Thoracic aorta (tissue), 2 donors: ENCODE results near the gene IMMP1L. TPM values are rescaled to one million over a fixed set of nuclear protein-coding genes. Genes with fewer than 3 reads are reported as not detected.
"Not testable (repeated sequence)": the region's sequence is repeated elsewhere in the genome, so short reads cannot be mapped to it uniquely, and the experiment has no call there.

Experiments
- ATAC-seq: fragments of 150-250 bp; one replicate; pipeline ENCODE4 v1.8.0; 2017; ENCODE audit warnings: low read depth; ENCODE audit not compliant: insufficient number of reproducible peaks, low FRiP score
- DNase-seq: peaks from one replicate; pipeline ENCODE4 v3.0.0-alpha.2; 2020; ENCODE audit warnings: low spot score
- H3K27ac ChIP-seq, 2 donors: fragments of 200-600 bp; sonication (generic); 1 replicate in 1 of 2; 2 replicates in 1 of 2; pipeline ENCODE4 v1.5.1; 2016; ENCODE audit warnings: mild to moderate bottlenecking in 2 of 2, moderate library complexity in 2 of 2
- H3K27me3 ChIP-seq: fragments of 200-600 bp; sonication (generic); replicated peaks from 2 replicates; pipeline ENCODE4 v1.6.0; 2016; ENCODE audit warnings: mild to moderate bottlenecking; ENCODE audit not compliant: insufficient read depth
- H3K36me3 ChIP-seq: fragments of 200-600 bp; sonication (generic); one replicate; pipeline ENCODE4 v1.5.1; 2016
- H3K4me1 ChIP-seq, 2 donors: fragments of 200-600 bp; sonication (generic); 1 replicate in 1 of 2; 2 replicates in 1 of 2; pipeline versions ENCODE4 v1.5.1 to v1.6.0; 2016; ENCODE audit warnings: low read depth in 2 of 2, mild to moderate bottlenecking in 1 of 2; ENCODE audit not compliant: control insufficient read depth in 1 of 2
- H3K4me3 ChIP-seq: fragments of 200-600 bp; sonication (generic); 2 replicates; pipeline ENCODE4 v1.5.1; 2016; ENCODE audit warnings: mild to moderate bottlenecking
- H3K9me3 ChIP-seq: fragments of 200-600 bp; sonication (generic); 2 replicates; pipeline ENCODE4 v1.5.1; 2016
- CTCF ChIP-seq: fragments of 200-600 bp; sonication (generic); IDR thresholded peaks from one replicate; pipeline ENCODE4 v1.5.1; 2019; ENCODE audit warnings: antibody characterized with exemption
- total RNA-seq, 2 donors: library from RNA; depleted of rRNA; stranded (reverse); fragments of >200 nt; gene quantifications; one replicate each; pipeline versions ENCODE4 v1.1.0 to v1.2.3, GENCODE V29; 2016

The IMMP1L gene
- total RNA-seq, 2 donors from 2014 or later: 8.0 to 13.4 TPM

GRCh38 chr11:31509051-31509428 lies 382 bp downstream of the IMMP1L start:
- DNase-seq (no peak), ATAC-seq (no peak)
- peaks cover 14 to 25% of the 10 kb centered on the region in 2 donors for H3K4me1 ChIP-seq
- TF ChIP-seq CTCF: no peak
- no peaks in the 10 kb centered on the region for H3K27me3 ChIP-seq
- H3K4me3 ChIP-seq: peak overlapping the region; percentile 88
- no peaks in the 10 kb centered on the region for H3K9me3 ChIP-seq
- H3K27ac ChIP-seq: peak overlapping the region; percentile 79 to 80
- no peaks in the 10 kb centered on the region for H3K36me3 ChIP-seq

GRCh38 chr11:31500560-31500959 lies 8.9 kb downstream of the IMMP1L start:
- H3K4me3 ChIP-seq: no peak overlapping the region
- no peaks in the 10 kb centered on the region for H3K36me3 ChIP-seq
- H3K9me3 ChIP-seq: no peaks in the 10 kb centered on the region
- H3K27me3 ChIP-seq: no peaks in the 10 kb centered on the region
- H3K4me1 ChIP-seq: no peaks in the 10 kb centered on the region
- no peak for DNase-seq
- TF ChIP-seq CTCF: no peak
- H3K27ac ChIP-seq: no peak overlapping the region
- ATAC-seq: no peak

GRCh38 chr11:31499576-31500178 lies 9.7 kb downstream of the IMMP1L start:
- H3K9me3 ChIP-seq: no peaks in the 10 kb centered on the region
- no peak overlapping the region for H3K4me3 ChIP-seq
- H3K27me3 ChIP-seq: no peaks in the 10 kb centered on the region
- no peak for ATAC-seq
- TF ChIP-seq CTCF: no peak
- no peaks in the 10 kb centered on the region for H3K36me3 ChIP-seq
- no peak for DNase-seq
- no peaks in the 10 kb centered on the region for H3K4me1 ChIP-seq
- H3K27ac ChIP-seq: no peak overlapping the region

- not testable (repeated sequence) for H3K36me3 ChIP-seq, H3K4me3 ChIP-seq, H3K27me3 ChIP-seq, H3K4me1 ChIP-seq, ATAC-seq, H3K9me3 ChIP-seq, DNase-seq, H3K27ac ChIP-seq
These were observed 15.7 kb downstream of the IMMP1L start for GRCh38 chr11:31493762-31494161.

- H3K4me1 ChIP-seq: no peaks in the 10 kb centered on the region
- no peak for TF ChIP-seq CTCF
- ATAC-seq (no peak), DNase-seq (no peak)
- H3K4me3 ChIP-seq: no peak overlapping the region
- no peaks in the 10 kb centered on the region for H3K27me3 ChIP-seq
- H3K9me3 ChIP-seq: no peaks in the 10 kb centered on the region
- no peaks in the 10 kb centered on the region for H3K36me3 ChIP-seq
- no peak overlapping the region for H3K27ac ChIP-seq
These were observed 16.2 kb downstream of the IMMP1L start for GRCh38 chr11:31493235-31493634.

- Histone ChIP-seq H3K9me3 (no peaks in the 10 kb centered on the region), H3K27me3 (no peaks in the 10 kb centered on the region), H3K27ac (no peak overlapping the region), H3K36me3 (no peaks in the 10 kb centered on the region), H3K4me1 (no peaks in the 10 kb centered on the region), H3K4me3 (no peak overlapping the region)
- DNase-seq (no peak), ATAC-seq (no peak)
- no peak for TF ChIP-seq CTCF
These were observed 17.0 kb downstream of the IMMP1L start for GRCh38 chr11:31492320-31492913.
